Neural progenitor cell (in vitro differentiated cells): ENCODE results near the gene GCN1. TPM values are rescaled to one million over a fixed set of nuclear protein-coding genes. Genes with fewer than 3 reads are reported as not detected.

Source experiments
- DNase-seq: peaks from one replicate; pipeline ENCODE4 v3.0.0-alpha.2; 2016; ENCODE audit warnings: low spot score
- H2AFZ ChIP-seq: fragments of 200-600 bp; sonication (generic); replicated peaks from 2 replicates; pipeline ENCODE4 v1.6.1; 2016; ENCODE audit warnings: antibody characterized with exemption
- H3F3A ChIP-seq: fragments of 200-600 bp; sonication (generic); 2 replicates; pipeline ENCODE4 v1.6.1; 2016; ENCODE audit warnings: antibody characterized with exemption, low read depth
- H3K27ac ChIP-seq: fragments of 200-600 bp; sonication (generic); 2 replicates; pipeline ENCODE4 v1.5.1; 2016; ENCODE audit warnings: mild to moderate bottlenecking
- H3K27me3 ChIP-seq: fragments of 200-600 bp; sonication (generic); 2 replicates; pipeline ENCODE4 v1.6.1; 2016; ENCODE audit warnings: mild to moderate bottlenecking, moderate library complexity
- H3K36me3 ChIP-seq: fragments of 200-600 bp; sonication (generic); 2 replicates; pipeline ENCODE4 v1.5.1; 2016
- H3K4me1 ChIP-seq: fragments of 200-600 bp; sonication (generic); 2 replicates; pipeline ENCODE4 v1.6.1; 2016; ENCODE audit warnings: mixed run types
- H3K4me2 ChIP-seq: fragments of 200-600 bp; sonication (generic); 2 replicates; pipeline ENCODE4 v1.6.1; 2016
- H3K4me3 ChIP-seq: fragments of 200-600 bp; sonication (generic); 2 replicates; pipeline ENCODE4 v1.5.1; 2016
- H3K79me2 ChIP-seq: fragments of 200-600 bp; sonication (generic); 2 replicates; pipeline ENCODE4 v1.6.1; 2016; ENCODE audit warnings: low read depth
- H3K9ac ChIP-seq: fragments of 200-600 bp; sonication (generic); 2 replicates; pipeline ENCODE4 v1.6.1; 2016
- H3K9me3 ChIP-seq: fragments of 200-600 bp; sonication (generic); 2 replicates; pipeline ENCODE4 v1.5.1; 2016; ENCODE audit warnings: low read depth
- H4K20me1 ChIP-seq: fragments of 200-600 bp; sonication (generic); 2 replicates; pipeline ENCODE4 v1.6.1; 2016; ENCODE audit warnings: low read depth
- H3K27ac Mint-ChIP-seq: 3 replicates; pipeline ENCODE4 v1.8.0; 2021; ENCODE audit warnings: mixed read lengths
- H3K27me3 Mint-ChIP-seq: 2 replicates; pipeline ENCODE4 v1.8.0; 2022; ENCODE audit warnings: low read depth, mild to moderate bottlenecking, inconsistent platforms, moderate library complexity, mixed read lengths; ENCODE audit not compliant: insufficient read depth
- H3K36me3 Mint-ChIP-seq: 3 replicates; pipeline ENCODE4 v1.8.0; 2021; ENCODE audit warnings: mixed read lengths
- H3K4me1 Mint-ChIP-seq: 3 replicates; pipeline ENCODE4 v1.8.0; 2021; ENCODE audit warnings: mixed read lengths
- H3K4me3 Mint-ChIP-seq: 3 replicates; pipeline ENCODE4 v1.8.0; 2021; ENCODE audit warnings: mild to moderate bottlenecking, moderate library complexity, mixed read lengths
- H3K9me3 Mint-ChIP-seq: 3 replicates; pipeline ENCODE4 v1.8.0; 2020; ENCODE audit warnings: mixed read lengths
- CTCF ChIP-seq: fragments of 200-600 bp; sonication (generic); IDR thresholded peaks from 2 replicates; pipeline ENCODE4 v1.5.1; 2017; ENCODE audit warnings: antibody characterized with exemption, mild to moderate bottlenecking
- EZH2 ChIP-seq: fragments of 200-600 bp; sonication (generic); IDR thresholded peaks from 2 replicates; pipeline ENCODE4 v1.6.1; 2017; ENCODE audit warnings: antibody characterized with exemption, mild to moderate bottlenecking, moderate library complexity
- EZH2phosphoT487 ChIP-seq: fragments of 200-600 bp; sonication (generic); IDR thresholded peaks from 2 replicates; pipeline ENCODE4 v1.6.1; 2017; ENCODE audit warnings: antibody characterized with exemption
- total RNA-seq: library from RNA; depleted of rRNA; stranded (reverse); fragments of >200 nt; gene quantifications from 2 replicates; pipeline ENCODE4 v1.2.3, GENCODE V29; 2015; ENCODE audit warnings: low replicate concordance

GCN1 gene
- total RNA-seq, 1 donor from 2014 or later = 60.9 TPM

- peaks cover 17% of the 10 kb centered on the region for H3K4me1 Mint-ChIP-seq
Measured at GRCh38 chr12:120110550-120111501, 83.7 kb downstream of the GCN1 start.

GRCh38 chr12:120109570-120110267 lies 84.8 kb downstream of the GCN1 start:
- Histone ChIP-seq H3F3A (peaks cover 6% of the 10 kb centered on the region), H3K27ac (no peak overlapping the region), H3K4me3 (no peak overlapping the region), H3K4me1 (peaks cover 4% of the 10 kb centered on the region), H4K20me1 (peaks cover 23% of the 10 kb centered on the region), H3K9ac (no peak overlapping the region), H3K4me2 (no peak overlapping the region), H2AFZ (no peak overlapping the region), H3K9me3 (no peaks in the 10 kb centered on the region), H3K79me2 (peaks cover 87% of the 10 kb centered on the region), H3K36me3 (no peaks in the 10 kb centered on the region), H3K27me3 (no peaks in the 10 kb centered on the region)
- Mint-ChIP-seq H3K27me3 (peaks cover 2% of the 10 kb centered on the region), H3K9me3 (no peaks in the 10 kb centered on the region), H3K36me3 (peaks cover 23% of the 10 kb centered on the region), H3K4me3 (no peak overlapping the region), H3K4me1 (peaks cover 13% of the 10 kb centered on the region), H3K27ac (no peak overlapping the region)
- no peak for TF ChIP-seq EZH2phosphoT487
- TF ChIP-seq CTCF = no peak
- TF ChIP-seq EZH2 = no peak
- no peak for DNase-seq

More at GRCh38 chr12:120110550-120111501, 83.7 kb downstream of the GCN1 start:
- TF ChIP-seq CTCF = no peak
- TF ChIP-seq EZH2 = no peak
- no peak for TF ChIP-seq EZH2phosphoT487
- Histone ChIP-seq H3K9ac (no peak overlapping the region), H3F3A (no peaks in the 10 kb centered on the region), H3K36me3 (no peaks in the 10 kb centered on the region), H3K27ac (peak overlapping the region; percentile 73), H3K9me3 (no peaks in the 10 kb centered on the region), H4K20me1 (peaks cover 30% of the 10 kb centered on the region), H2AFZ (no peak overlapping the region), H3K4me2 (no peak overlapping the region), H3K4me3 (no peak overlapping the region), H3K79me2 (peaks cover 87% of the 10 kb centered on the region), H3K27me3 (no peaks in the 10 kb centered on the region), H3K4me1 (peaks cover 9% of the 10 kb centered on the region)
- Mint-ChIP-seq H3K27ac (peak overlapping the region; percentile 74), H3K27me3 (peaks cover 2% of the 10 kb centered on the region), H3K4me3 (no peak overlapping the region), H3K36me3 (peaks cover 22% of the 10 kb centered on the region), H3K9me3 (no peaks in the 10 kb centered on the region)
- peak; percentile 16 for DNase-seq

- Histone ChIP-seq H3K79me2 (peaks cover 53% of the 10 kb centered on the region), H3K36me3 (no peaks in the 10 kb centered on the region)
- no peak overlapping the region for H3K27ac Mint-ChIP-seq
Measured at GRCh38 chr12:120106151-120106550, 88.4 kb downstream of the GCN1 start.

More at GRCh38 chr12:120106151-120106550, 88.4 kb downstream of the GCN1 start:
- peaks cover 6% of the 10 kb centered on the region for H3F3A ChIP-seq
- no peak overlapping the region for H2AFZ ChIP-seq
- Mint-ChIP-seq H3K9me3 (no peaks in the 10 kb centered on the region), H3K4me3 (no peak overlapping the region), H3K36me3 (peaks cover 19% of the 10 kb centered on the region), H3K4me1 (peaks cover 13% of the 10 kb centered on the region), H3K27me3 (peaks cover 3% of the 10 kb centered on the region)
- no peak for DNase-seq
- H3K27me3 ChIP-seq = no peaks in the 10 kb centered on the region
- TF ChIP-seq EZH2phosphoT487 = no peak
- no peak for TF ChIP-seq EZH2
- no peak for TF ChIP-seq CTCF
- peaks cover 23% of the 10 kb centered on the region for H4K20me1 ChIP-seq
- no peaks in the 10 kb centered on the region for H3K9me3 ChIP-seq
- H3K4me3 ChIP-seq = no peak overlapping the region
- no peak overlapping the region for H3K4me2 ChIP-seq
- no peak overlapping the region for H3K9ac ChIP-seq
- no peak overlapping the region for H3K27ac ChIP-seq
- H3K4me1 ChIP-seq = peaks cover 2% of the 10 kb centered on the region
